H9 (cell line): ENCODE data around the gene HIGD2A. TPM values are rescaled to one million over a fixed set of nuclear protein-coding genes. Genes with fewer than 3 reads are reported as not detected.

Source experiments
- DNase-seq: peaks from one replicate; pipeline ENCODE4 v3.0.0-alpha.2; 2017
- H2AFZ ChIP-seq: one replicate; pipeline ENCODE4 v1.6.1; 2013; ENCODE audit warnings: mild to moderate bottlenecking, low read length, control low read depth, moderate library complexity
- H2AK5ac ChIP-seq: 2 replicates; pipeline ENCODE4 v1.6.1; 2013; ENCODE audit warnings: low read length, control low read depth, mixed read lengths; ENCODE audit not compliant: insufficient read length
- H2BK120ac ChIP-seq: one replicate; pipeline ENCODE4 v1.6.1; 2013; ENCODE audit warnings: low read depth, mild to moderate bottlenecking, low read length, control low read depth, inconsistent platforms; ENCODE audit not compliant: poor library complexity, severe bottlenecking
- H2BK12ac ChIP-seq: 2 replicates; pipeline ENCODE4 v1.6.1; 2013; ENCODE audit warnings: low read length, control low read depth, mixed read lengths, low read depth; ENCODE audit not compliant: insufficient read length
- H2BK15ac ChIP-seq: 2 replicates; pipeline ENCODE4 v1.6.1; 2013; ENCODE audit warnings: low read depth, low read length, control low read depth
- H2BK20ac ChIP-seq: one replicate; pipeline ENCODE4 v1.6.1; 2013; ENCODE audit warnings: low read depth, mild to moderate bottlenecking, low read length, control low read depth, inconsistent platforms; ENCODE audit not compliant: poor library complexity, severe bottlenecking
- H2BK5ac ChIP-seq: 2 replicates; pipeline ENCODE4 v1.6.1; 2013; ENCODE audit warnings: low read length, control low read depth, mixed read lengths; ENCODE audit not compliant: insufficient read length
- H3K14ac ChIP-seq: 2 replicates; pipeline ENCODE4 v1.6.1; 2013; ENCODE audit warnings: low read length, control low read depth; ENCODE audit not compliant: insufficient read depth
- H3K18ac ChIP-seq: 2 replicates; pipeline ENCODE4 v1.6.1; 2013; ENCODE audit warnings: low read depth, mild to moderate bottlenecking, mixed read lengths, low read length, control low read depth; ENCODE audit not compliant: insufficient read length
- H3K23ac ChIP-seq: 2 replicates; pipeline ENCODE4 v1.6.1; 2013; ENCODE audit warnings: low read length, control low read depth, mixed read lengths, low read depth; ENCODE audit not compliant: insufficient read length
- H3K23me2 ChIP-seq: 2 replicates; pipeline ENCODE4 v1.6.1; 2013; ENCODE audit warnings: low read depth, mild to moderate bottlenecking, mixed read lengths, low read length, control low read depth; ENCODE audit not compliant: insufficient read length, poor library complexity, severe bottlenecking
- H3K27ac ChIP-seq: 2 replicates; pipeline ENCODE4 v1.5.1; 2013; ENCODE audit warnings: low read length, control low read depth, mixed read lengths, low read depth; ENCODE audit not compliant: insufficient read length
- H3K27me3 ChIP-seq: 2 replicates; pipeline ENCODE4 v1.6.1; 2013; ENCODE audit warnings: low read length, control low read depth, inconsistent platforms; ENCODE audit not compliant: insufficient read depth
- H3K4ac ChIP-seq: 2 replicates; pipeline ENCODE4 v1.6.1; 2013; ENCODE audit warnings: low read depth, mild to moderate bottlenecking, control low read depth, inconsistent platforms, low read length, moderate library complexity
- H3K4me1 ChIP-seq: 2 replicates; pipeline ENCODE4 v1.6.1; 2013; ENCODE audit warnings: low read length, control low read depth, inconsistent platforms; ENCODE audit not compliant: insufficient read depth
- H3K4me2 ChIP-seq: 2 replicates; pipeline ENCODE4 v1.6.1; 2013; ENCODE audit warnings: low read length, control low read depth, mixed read lengths; ENCODE audit not compliant: insufficient read length, insufficient read depth
- H3K56ac ChIP-seq: 2 replicates; pipeline ENCODE4 v1.6.1; 2013; ENCODE audit warnings: low read depth, mild to moderate bottlenecking, mixed read lengths, low read length, control low read depth; ENCODE audit not compliant: insufficient read length
- H3K79me1 ChIP-seq: 2 replicates; pipeline ENCODE4 v1.6.1; 2013; ENCODE audit warnings: low read depth, mild to moderate bottlenecking, moderate library complexity, low read length, control low read depth, inconsistent platforms; ENCODE audit not compliant: insufficient read depth, poor library complexity, severe bottlenecking
- H3K79me2 ChIP-seq: 2 replicates; pipeline ENCODE4 v1.6.1; 2013; ENCODE audit warnings: low read length, control low read depth, inconsistent platforms; ENCODE audit not compliant: insufficient read depth
- H3K9ac ChIP-seq: 2 replicates; pipeline ENCODE4 v1.6.1; 2013; ENCODE audit warnings: low read length, control low read depth, mixed read lengths; ENCODE audit not compliant: insufficient read length; ENCODE audit errors: extremely low read depth
- H3K9me3 ChIP-seq: one replicate; pipeline ENCODE4 v1.6.1; 2013; ENCODE audit warnings: low read depth, low read length, inconsistent platforms; ENCODE audit not compliant: control insufficient read depth
- H3T11ph ChIP-seq: one replicate; pipeline ENCODE4 v1.6.1; 2013; ENCODE audit warnings: mild to moderate bottlenecking, low read length, control low read depth, inconsistent platforms
- H4K20me1 ChIP-seq: one replicate; pipeline ENCODE4 v1.6.1; 2013; ENCODE audit not compliant: control insufficient read depth, insufficient read length, insufficient read depth
- H4K5ac ChIP-seq: 2 replicates; pipeline ENCODE4 v1.6.1; 2013; ENCODE audit warnings: low read depth, mild to moderate bottlenecking, mixed read lengths, low read length, control low read depth; ENCODE audit not compliant: insufficient read length
- H4K8ac ChIP-seq: replicated peaks from 2 replicates; pipeline ENCODE4 v1.6.1; 2013; ENCODE audit warnings: low read length, control low read depth, mixed read lengths, low read depth; ENCODE audit not compliant: insufficient read length
- H4K91ac ChIP-seq: 2 replicates; pipeline ENCODE4 v1.6.1; 2013; ENCODE audit warnings: low read depth, mild to moderate bottlenecking, moderate library complexity, mixed read lengths, low read length, control low read depth; ENCODE audit not compliant: insufficient read length
- H3K27ac Mint-ChIP-seq, 3 experiments: 2 replicates in 2 of 3; 3 replicates in 1 of 3; pipeline ENCODE4 v1.8.0; 2020 to 2021; ENCODE audit warnings: mixed read lengths in 3 of 3, mild to moderate bottlenecking in 1 of 3, moderate library complexity in 1 of 3
- H3K27me3 Mint-ChIP-seq: 2 replicates; pipeline ENCODE4 v1.8.0; 2021; ENCODE audit warnings: low read depth, mild to moderate bottlenecking, moderate library complexity, mixed read lengths
- H3K36me3 Mint-ChIP-seq, 3 experiments: 2 replicates in 2 of 3; 3 replicates in 1 of 3; pipeline ENCODE4 v1.8.0; 2020 to 2021; ENCODE audit warnings: low read depth in 3 of 3, mixed read lengths in 3 of 3; ENCODE audit not compliant: insufficient read depth in 1 of 3
- H3K4me1 Mint-ChIP-seq, 2 experiments: 2 replicates each; pipeline ENCODE4 v1.8.0; 2020; ENCODE audit warnings: mixed read lengths in 2 of 2
- H3K4me3 Mint-ChIP-seq, 2 experiments: 2 replicates in 1 of 2; 3 replicates in 1 of 2; pipeline ENCODE4 v1.8.0; 2020 to 2021; ENCODE audit warnings: mild to moderate bottlenecking in 2 of 2, mixed read lengths in 2 of 2, moderate library complexity in 1 of 2
- H3K9me3 Mint-ChIP-seq, 2 experiments: 2 replicates in 1 of 2; 3 replicates in 1 of 2; pipeline ENCODE4 v1.8.0; 2020; ENCODE audit warnings: mild to moderate bottlenecking in 2 of 2, mixed read lengths in 2 of 2, moderate library complexity in 1 of 2
- WGBS: extraction: QIAGEN DNeasy Blood & Tissue Kit; methylation state at CpG from one replicate; pipeline ENCODE4 v1.1.7; 2013; ENCODE audit warnings: missing lambda C conversion rate, low lambda C conversion rate, mixed read lengths; ENCODE audit not compliant: insufficient read length; ENCODE audit errors: extremely low coverage; 5-methylcytosine and 5-hydroxymethylcytosine counted together
- total RNA-seq: library from RNA; stranded (reverse); gene quantifications from 2 replicates; pipeline ENCODE4 v1.2.1, GENCODE V29; 2021
- TF ChIP-seq, protein P1 (sequence below): fragments of 200-600 bp; sonication (generic); conservative IDR thresholded peaks from 3 replicates; pipeline ENCODE4 v1.8.0; 2021; ENCODE audit warnings: antibody characterized with exemption, mild to moderate bottlenecking

The HIGD2A gene
- total RNA-seq, 1 experiment from 2014 or later, result 92.3 TPM

DNA sequence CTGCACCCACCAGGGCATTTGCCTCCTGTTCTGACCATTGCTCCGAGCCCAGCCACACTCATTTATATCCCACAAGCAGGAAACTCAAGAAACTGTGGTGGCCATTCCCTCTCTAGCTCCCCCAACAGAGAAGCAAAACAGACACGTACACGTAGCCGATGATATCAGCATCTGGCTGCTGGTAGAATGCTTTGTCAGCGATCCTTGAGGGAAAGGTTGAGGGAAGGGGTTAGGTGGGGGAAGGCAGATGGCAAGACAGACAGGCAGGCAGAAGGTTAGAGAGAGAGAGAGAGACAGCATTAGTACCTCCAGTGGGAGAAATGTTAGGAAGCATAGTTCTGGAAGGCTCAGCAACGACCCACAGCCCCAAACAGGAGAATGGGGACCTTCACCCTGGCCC lies 7.8 kb downstream of the HIGD2A start:
- Mint-ChIP-seq H3K27me3 (peaks cover 2% of the 10 kb centered on the region; the same call in 1 of the 2 replicates), H3K4me3 (no peak overlapping the region), H3K9me3 (no peaks in the 10 kb centered on the region), H3K27ac (no peak overlapping the region), H3K4me1 (peaks cover 3% of the 10 kb centered on the region in 2 experiments; a peak in 2 of 4 replicates), H3K36me3 (peaks cover 0 to 2% (median 2%) of the 10 kb centered on the region in 3 experiments; a peak in 1 of 7 replicates)
- no peaks in the 10 kb centered on the region for H3K4me1 ChIP-seq
- no peak overlapping the region for H2BK5ac ChIP-seq
- no peak overlapping the region for H2BK15ac ChIP-seq
- H4K20me1 ChIP-seq, result no peaks in the 10 kb centered on the region
- TF ChIP-seq, protein P1, sequence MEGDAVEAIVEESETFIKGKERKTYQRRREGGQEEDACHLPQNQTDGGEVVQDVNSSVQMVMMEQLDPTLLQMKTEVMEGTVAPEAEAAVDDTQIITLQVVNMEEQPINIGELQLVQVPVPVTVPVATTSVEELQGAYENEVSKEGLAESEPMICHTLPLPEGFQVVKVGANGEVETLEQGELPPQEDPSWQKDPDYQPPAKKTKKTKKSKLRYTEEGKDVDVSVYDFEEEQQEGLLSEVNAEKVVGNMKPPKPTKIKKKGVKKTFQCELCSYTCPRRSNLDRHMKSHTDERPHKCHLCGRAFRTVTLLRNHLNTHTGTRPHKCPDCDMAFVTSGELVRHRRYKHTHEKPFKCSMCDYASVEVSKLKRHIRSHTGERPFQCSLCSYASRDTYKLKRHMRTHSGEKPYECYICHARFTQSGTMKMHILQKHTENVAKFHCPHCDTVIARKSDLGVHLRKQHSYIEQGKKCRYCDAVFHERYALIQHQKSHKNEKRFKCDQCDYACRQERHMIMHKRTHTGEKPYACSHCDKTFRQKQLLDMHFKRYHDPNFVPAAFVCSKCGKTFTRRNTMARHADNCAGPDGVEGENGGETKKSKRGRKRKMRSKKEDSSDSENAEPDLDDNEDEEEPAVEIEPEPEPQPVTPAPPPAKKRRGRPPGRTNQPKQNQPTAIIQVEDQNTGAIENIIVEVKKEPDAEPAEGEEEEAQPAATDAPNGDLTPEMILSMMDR, result no peak
- H3K18ac ChIP-seq, result no peak overlapping the region
- H2AK5ac ChIP-seq, result no peak overlapping the region
- no peak overlapping the region for H3K4ac ChIP-seq
- no peak overlapping the region for H2BK120ac ChIP-seq
- H3K23ac ChIP-seq, result no peak overlapping the region
- DNase-seq, result no peak
- no peaks in the 10 kb centered on the region for H3K79me2 ChIP-seq
- no peak overlapping the region for H3T11ph ChIP-seq
- H3K27me3 ChIP-seq, result no peaks in the 10 kb centered on the region
- no peaks in the 10 kb centered on the region for H3K9me3 ChIP-seq
- H2BK20ac ChIP-seq, result no peak overlapping the region
- H4K8ac ChIP-seq, result no peak overlapping the region
- no peak overlapping the region for H4K91ac ChIP-seq
- H2BK12ac ChIP-seq, result no peak overlapping the region
- H3K14ac ChIP-seq, result no peak overlapping the region
- WGBS, result no CpG with 5 or more reads among the region's 6 CpGs
- no peak overlapping the region for H3K4me2 ChIP-seq
- no peak overlapping the region for H2AFZ ChIP-seq
- no peak overlapping the region for H3K9ac ChIP-seq
- H3K23me2 ChIP-seq, result no peaks in the 10 kb centered on the region
- H3K79me1 ChIP-seq, result no peaks in the 10 kb centered on the region
- no peak overlapping the region for H3K56ac ChIP-seq
- H3K27ac ChIP-seq, result no peak overlapping the region
- H4K5ac ChIP-seq, result no peak overlapping the region
